ENCODE results near the gene RAPGEF6.

GRCh38 chr5:131396015-131396414 lies 239.0 kb downstream of the RAPGEF6 start:
- TF ChIP-seq CTCF (IDR thresholded peaks at IDR 0.05 in 4 of 5, conservative IDR thresholded peaks at IDR 0.05 in 1 of 5) (no peak), POLR2A (IDR thresholded peaks at IDR 0.05) (no peak)
